Adrenal gland (tissue), 5 donors: ENCODE measurements around the gene MYO5A.

Experiments
- POLR2A ChIP-seq, 2 donors: fragments of 450-650 bp; IDR thresholded peaks; one replicate each; pipeline ENCODE4 v1.6.1; 2017; ENCODE audit warnings: antibody characterized with exemption in 2 of 2, mild to moderate bottlenecking in 2 of 2, moderate library complexity in 1 of 2
- TF ChIP-seq, protein P1 (sequence below), 6 experiments: fragments of 450-650 bp in 4 of 6; fragments of 200-600 bp in 2 of 6; sonication (generic) in 1 of 6; IDR thresholded peaks; 1 replicate in 5 of 6; 2 replicates in 1 of 6; pipeline versions ENCODE4 v1.5.1 to v1.8.0; 2016 to 2021; ENCODE audit warnings: antibody characterized with exemption in 6 of 6, mild to moderate bottlenecking in 2 of 6, moderate library complexity in 1 of 6
- donor health status: DM: no; HTN: no; CAD: no.

DNA sequence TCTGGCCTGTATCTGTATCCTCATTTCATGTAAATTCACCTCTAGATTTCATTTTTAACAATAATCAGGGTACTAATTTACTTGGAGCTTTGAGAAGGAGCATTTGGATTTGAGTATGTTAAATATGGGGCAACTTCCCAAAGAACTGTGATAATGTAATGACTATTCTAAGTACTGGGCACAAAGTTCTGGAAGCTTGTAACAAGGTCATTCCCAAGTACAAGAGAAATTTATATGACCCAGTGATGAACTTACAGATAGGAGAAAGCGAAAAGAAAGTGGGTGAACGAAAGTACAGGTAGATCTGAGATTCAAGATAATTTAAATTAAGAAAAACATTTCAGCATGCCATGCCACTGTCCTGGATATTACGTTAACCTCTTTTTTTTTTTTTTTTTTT, 93.8 kb downstream of the MYO5A start:
- TF ChIP-seq, protein P1, sequence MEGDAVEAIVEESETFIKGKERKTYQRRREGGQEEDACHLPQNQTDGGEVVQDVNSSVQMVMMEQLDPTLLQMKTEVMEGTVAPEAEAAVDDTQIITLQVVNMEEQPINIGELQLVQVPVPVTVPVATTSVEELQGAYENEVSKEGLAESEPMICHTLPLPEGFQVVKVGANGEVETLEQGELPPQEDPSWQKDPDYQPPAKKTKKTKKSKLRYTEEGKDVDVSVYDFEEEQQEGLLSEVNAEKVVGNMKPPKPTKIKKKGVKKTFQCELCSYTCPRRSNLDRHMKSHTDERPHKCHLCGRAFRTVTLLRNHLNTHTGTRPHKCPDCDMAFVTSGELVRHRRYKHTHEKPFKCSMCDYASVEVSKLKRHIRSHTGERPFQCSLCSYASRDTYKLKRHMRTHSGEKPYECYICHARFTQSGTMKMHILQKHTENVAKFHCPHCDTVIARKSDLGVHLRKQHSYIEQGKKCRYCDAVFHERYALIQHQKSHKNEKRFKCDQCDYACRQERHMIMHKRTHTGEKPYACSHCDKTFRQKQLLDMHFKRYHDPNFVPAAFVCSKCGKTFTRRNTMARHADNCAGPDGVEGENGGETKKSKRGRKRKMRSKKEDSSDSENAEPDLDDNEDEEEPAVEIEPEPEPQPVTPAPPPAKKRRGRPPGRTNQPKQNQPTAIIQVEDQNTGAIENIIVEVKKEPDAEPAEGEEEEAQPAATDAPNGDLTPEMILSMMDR (IDR thresholded peaks at IDR 0.05) = no peak
- TF ChIP-seq POLR2A (IDR thresholded peaks at IDR 0.05) = no peak
